Measurements from ENCODE around the gene SLC25A51.
A peak's percentile ranks its signal among the peaks of the same experiment; 100 is the strongest.
"Not testable (repeated sequence)": the region's sequence is repeated elsewhere in the genome, so short reads cannot be mapped to it uniquely, and the experiment has no call there.

Gene SLC25A51

GRCh38 chr9:37919956-37920335 lies 16.0 kb upstream of the SLC25A51 start:
- no peak for DNase-seq

GRCh38 chr9:37919246-37919955 lies 15.5 kb upstream of the SLC25A51 start:
- DNase-seq: no peak

- no peak for DNase-seq
Measured at GRCh38 chr9:37918665-37919170, 14.8 kb upstream of the SLC25A51 start.

- DNase-seq: no peak
Measured at GRCh38 chr9:37917801-37918664, 14.1 kb upstream of the SLC25A51 start.

- DNase-seq: no peak
Measured at GRCh38 chr9:37917313-37917731, 13.4 kb upstream of the SLC25A51 start.

GRCh38 chr9:37916471-37917312 lies 12.8 kb upstream of the SLC25A51 start:
- no peak for DNase-seq

GRCh38 chr9:37915911-37916470 lies 12.1 kb upstream of the SLC25A51 start:
- DNase-seq: no peak

- DNase-seq: no peak
Measured at GRCh38 chr9:37914701-37915358, 10.9 kb upstream of the SLC25A51 start.

- no peak for DNase-seq
Measured at GRCh38 chr9:37914154-37914551, 10.2 kb upstream of the SLC25A51 start.

GRCh38 chr9:37913480-37914153 lies 9.7 kb upstream of the SLC25A51 start:
- peak; percentile 89 for DNase-seq

- DNase-seq: no peak
Measured at GRCh38 chr9:37911271-37911681, 7.3 kb upstream of the SLC25A51 start.

- no peak for DNase-seq
Measured at GRCh38 chr9:37910271-37910670, 6.3 kb upstream of the SLC25A51 start.

- not testable (repeated sequence) for DNase-seq
Measured at GRCh38 chr9:37909836-37910235, 5.9 kb upstream of the SLC25A51 start.

- no peak for DNase-seq
Measured at GRCh38 chr9:37909326-37909725, 5.4 kb upstream of the SLC25A51 start.

GRCh38 chr9:37908698-37909186 lies 4.8 kb upstream of the SLC25A51 start:
- peak; percentile 23 for DNase-seq

- DNase-seq: no peak
Measured at GRCh38 chr9:37908283-37908682, 4.4 kb upstream of the SLC25A51 start.

- DNase-seq: no peak
Measured at GRCh38 chr9:37906312-37907239, 2.6 kb upstream of the SLC25A51 start.

- DNase-seq: no peak
Measured at GRCh38 chr9:37905776-37906175, 1.8 kb upstream of the SLC25A51 start.

- no peak for DNase-seq
Measured at GRCh38 chr9:37905131-37905505, 1.2 kb upstream of the SLC25A51 start.

Measured in fibroblast of skin of scalp (primary cell).